ENCODE measurements around the gene LYSMD4.
A peak's percentile ranks its signal among the peaks of the same experiment; 100 is the strongest.

The LYSMD4 gene

GRCh38 chr15:99706557-99707303, 26.5 kb downstream of the LYSMD4 start:
- no peak for DNase-seq (ENCODE audit: low spot score)

GRCh38 chr15:99704444-99704838, 28.8 kb downstream of the LYSMD4 start:
- DNase-seq (ENCODE audit: low spot score) = peak; percentile 54

GRCh38 chr15:99703603-99704443, 29.4 kb downstream of the LYSMD4 start:
- peak; percentile 72 for DNase-seq (ENCODE audit: low spot score)

- DNase-seq (ENCODE audit: low spot score) = no peak
These were observed 30.2 kb downstream of the LYSMD4 start for GRCh38 chr15:99702895-99703602.

- no peak for DNase-seq (ENCODE audit: low spot score)
These were observed 37.1 kb downstream of the LYSMD4 start for GRCh38 chr15:99696096-99696495.

- DNase-seq (ENCODE audit: low spot score) = no peak
These were observed 40.4 kb downstream of the LYSMD4 start for GRCh38 chr15:99692825-99693224.

- no peak for DNase-seq (ENCODE audit: low spot score)
These were observed 46.9 kb downstream of the LYSMD4 start for GRCh38 chr15:99686290-99686689.

GRCh38 chr15:99683000-99683670, 50.1 kb downstream of the LYSMD4 start:
- no peak for DNase-seq (ENCODE audit: low spot score)

- DNase-seq (ENCODE audit: low spot score) = peak; percentile 49
These were observed 50.8 kb downstream of the LYSMD4 start for GRCh38 chr15:99682455-99682854.

GRCh38 chr15:99681990-99682389, 51.2 kb downstream of the LYSMD4 start:
- DNase-seq (ENCODE audit: low spot score) = no peak

GRCh38 chr15:99680276-99680675, 53.0 kb downstream of the LYSMD4 start:
- DNase-seq (ENCODE audit: low spot score) = no peak

GRCh38 chr15:99677540-99678134, 55.6 kb downstream of the LYSMD4 start:
- no peak for DNase-seq (ENCODE audit: low spot score)
